ENCODE measurements around the gene SRP19.

GRCh38 chr5:112892776-112893175 is 31.7 kb downstream of the SRP19 start:
- TF ChIP-seq, protein P1, sequence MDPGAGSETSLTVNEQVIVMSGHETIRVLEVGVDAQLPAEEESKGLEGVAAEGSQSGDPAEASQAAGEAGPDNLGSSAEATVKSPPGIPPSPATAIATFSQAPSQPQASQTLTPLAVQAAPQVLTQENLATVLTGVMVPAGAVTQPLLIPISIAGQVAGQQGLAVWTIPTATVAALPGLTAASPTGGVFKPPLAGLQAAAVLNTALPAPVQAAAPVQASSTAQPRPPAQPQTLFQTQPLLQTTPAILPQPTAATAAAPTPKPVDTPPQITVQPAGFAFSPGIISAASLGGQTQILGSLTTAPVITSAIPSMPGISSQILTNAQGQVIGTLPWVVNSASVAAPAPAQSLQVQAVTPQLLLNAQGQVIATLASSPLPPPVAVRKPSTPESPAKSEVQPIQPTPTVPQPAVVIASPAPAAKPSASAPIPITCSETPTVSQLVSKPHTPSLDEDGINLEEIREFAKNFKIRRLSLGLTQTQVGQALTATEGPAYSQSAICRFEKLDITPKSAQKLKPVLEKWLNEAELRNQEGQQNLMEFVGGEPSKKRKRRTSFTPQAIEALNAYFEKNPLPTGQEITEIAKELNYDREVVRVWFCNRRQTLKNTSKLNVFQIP (CRISPR knock-in tag; IDR thresholded peaks at IDR 0.05; ENCODE audit: borderline replicate concordance, low read depth) = no peak
- TF ChIP-seq, protein P2, sequence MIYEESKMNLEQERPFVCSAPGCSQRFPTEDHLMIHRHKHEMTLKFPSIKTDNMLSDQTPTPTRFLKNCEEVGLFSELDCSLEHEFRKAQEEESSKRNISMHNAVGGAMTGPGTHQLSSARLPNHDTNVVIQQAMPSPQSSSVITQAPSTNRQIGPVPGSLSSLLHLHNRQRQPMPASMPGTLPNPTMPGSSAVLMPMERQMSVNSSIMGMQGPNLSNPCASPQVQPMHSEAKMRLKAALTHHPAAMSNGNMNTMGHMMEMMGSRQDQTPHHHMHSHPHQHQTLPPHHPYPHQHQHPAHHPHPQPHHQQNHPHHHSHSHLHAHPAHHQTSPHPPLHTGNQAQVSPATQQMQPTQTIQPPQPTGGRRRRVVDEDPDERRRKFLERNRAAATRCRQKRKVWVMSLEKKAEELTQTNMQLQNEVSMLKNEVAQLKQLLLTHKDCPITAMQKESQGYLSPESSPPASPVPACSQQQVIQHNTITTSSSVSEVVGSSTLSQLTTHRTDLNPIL (CRISPR knock-in tag; IDR thresholded peaks at IDR 0.05; ENCODE audit: low read depth) = no peak
- TF ChIP-seq GLIS3 (CRISPR knock-in tag; IDR thresholded peaks at IDR 0.05) (no peak), ESRRG (CRISPR knock-in tag; IDR thresholded peaks at IDR 0.05) (no peak), ZFP30 (CRISPR knock-in tag; IDR thresholded peaks at IDR 0.05) (no peak), RARB (CRISPR knock-in tag; IDR thresholded peaks at IDR 0.05) (no peak), ZNF565 (CRISPR knock-in tag; conservative IDR thresholded peaks at IDR 0.05; ENCODE audit: low read depth) (no peak), TCF4 (CRISPR knock-in tag; IDR thresholded peaks at IDR 0.05; ENCODE audit: borderline replicate concordance) (no peak), ARNTL (CRISPR knock-in tag; IDR thresholded peaks at IDR 0.05; ENCODE audit: borderline replicate concordance, low read depth) (no peak), CSDC2 (CRISPR knock-in tag; IDR thresholded peaks at IDR 0.05) (no peak), ZFP3 (CRISPR knock-in tag; IDR thresholded peaks at IDR 0.05) (no peak), ISL1 (CRISPR knock-in tag; IDR thresholded peaks at IDR 0.05) (no peak)
- TF ChIP-seq, protein P3, sequence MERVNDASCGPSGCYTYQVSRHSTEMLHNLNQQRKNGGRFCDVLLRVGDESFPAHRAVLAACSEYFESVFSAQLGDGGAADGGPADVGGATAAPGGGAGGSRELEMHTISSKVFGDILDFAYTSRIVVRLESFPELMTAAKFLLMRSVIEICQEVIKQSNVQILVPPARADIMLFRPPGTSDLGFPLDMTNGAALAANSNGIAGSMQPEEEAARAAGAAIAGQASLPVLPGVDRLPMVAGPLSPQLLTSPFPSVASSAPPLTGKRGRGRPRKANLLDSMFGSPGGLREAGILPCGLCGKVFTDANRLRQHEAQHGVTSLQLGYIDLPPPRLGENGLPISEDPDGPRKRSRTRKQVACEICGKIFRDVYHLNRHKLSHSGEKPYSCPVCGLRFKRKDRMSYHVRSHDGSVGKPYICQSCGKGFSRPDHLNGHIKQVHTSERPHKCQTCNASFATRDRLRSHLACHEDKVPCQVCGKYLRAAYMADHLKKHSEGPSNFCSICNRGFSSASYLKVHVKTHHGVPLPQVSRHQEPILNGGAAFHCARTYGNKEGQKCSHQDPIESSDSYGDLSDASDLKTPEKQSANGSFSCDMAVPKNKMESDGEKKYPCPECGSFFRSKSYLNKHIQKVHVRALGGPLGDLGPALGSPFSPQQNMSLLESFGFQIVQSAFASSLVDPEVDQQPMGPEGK (CRISPR knock-in tag; IDR thresholded peaks at IDR 0.05; ENCODE audit: borderline replicate concordance) = no peak
- TF ChIP-seq, protein P4, sequence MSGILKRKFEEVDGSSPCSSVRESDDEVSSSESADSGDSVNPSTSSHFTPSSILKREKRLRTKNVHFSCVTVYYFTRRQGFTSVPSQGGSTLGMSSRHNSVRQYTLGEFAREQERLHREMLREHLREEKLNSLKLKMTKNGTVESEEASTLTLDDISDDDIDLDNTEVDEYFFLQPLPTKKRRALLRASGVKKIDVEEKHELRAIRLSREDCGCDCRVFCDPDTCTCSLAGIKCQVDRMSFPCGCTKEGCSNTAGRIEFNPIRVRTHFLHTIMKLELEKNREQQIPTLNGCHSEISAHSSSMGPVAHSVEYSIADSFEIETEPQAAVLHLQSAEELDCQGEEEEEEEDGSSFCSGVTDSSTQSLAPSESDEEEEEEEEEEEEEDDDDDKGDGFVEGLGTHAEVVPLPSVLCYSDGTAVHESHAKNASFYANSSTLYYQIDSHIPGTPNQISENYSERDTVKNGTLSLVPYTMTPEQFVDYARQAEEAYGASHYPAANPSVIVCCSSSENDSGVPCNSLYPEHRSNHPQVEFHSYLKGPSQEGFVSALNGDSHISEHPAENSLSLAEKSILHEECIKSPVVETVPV (CRISPR knock-in tag; IDR thresholded peaks at IDR 0.05) = no peak

Measured in SK-N-SH treated with all-trans-retinoic acid at 6 μM for 48 hours (cell line).